GM12878 (cell line): ENCODE data around the gene ZNF582. TPM values are rescaled to one million over a fixed set of nuclear protein-coding genes. Genes with fewer than 3 reads are reported as not detected.

Source experiments
- ATF7 ChIP-seq: fragments of 450-650 bp; IDR thresholded peaks from 2 replicates; pipeline ENCODE4 v1.6.1; 2016; ENCODE audit warnings: low read depth, mild to moderate bottlenecking
- CBX5 ChIP-seq: sonication (generic); IDR thresholded peaks from 2 replicates; pipeline ENCODE4 v1.6.1; 2016; ENCODE audit warnings: low read depth, moderate library complexity, mild to moderate bottlenecking, inconsistent platforms
- FOXM1 ChIP-seq: IDR thresholded peaks from 2 replicates; pipeline ENCODE4 v1.6.1; 2012; ENCODE audit warnings: low read depth, mild to moderate bottlenecking, inconsistent platforms, low read length, moderate library complexity
- JUND ChIP-seq: IDR thresholded peaks from 2 replicates; pipeline ENCODE4 v1.6.1; 2012; ENCODE audit warnings: low read depth, mild to moderate bottlenecking, low read length, improper control_type of control experiment, moderate library complexity
- MEF2A ChIP-seq: IDR thresholded peaks from 2 replicates; pipeline ENCODE4 v1.6.1; 2011; ENCODE audit warnings: low read depth, mild to moderate bottlenecking, low read length, moderate library complexity; ENCODE audit not compliant: insufficient read depth
- NFYA ChIP-seq: IDR thresholded peaks from 2 replicates; pipeline ENCODE4 v1.6.1; 2011; ENCODE audit warnings: low read depth, mild to moderate bottlenecking, low read length, improper control_type of control experiment, borderline replicate concordance
- NR2C2 ChIP-seq: IDR thresholded peaks from 2 replicates; pipeline ENCODE4 v1.6.1; 2011; ENCODE audit warnings: borderline replicate concordance, low read depth; ENCODE audit not compliant: control insufficient read depth, insufficient read length
- PML ChIP-seq: IDR thresholded peaks from 2 replicates; pipeline ENCODE4 v1.6.1; 2012; ENCODE audit warnings: low read length, inconsistent platforms
- RELA ChIP-seq: fragments of 450-650 bp; IDR thresholded peaks from 2 replicates; pipeline ENCODE4 v1.8.0; 2014; ENCODE audit warnings: borderline replicate concordance; ENCODE audit not compliant: partially characterized antibody
- SIX5 ChIP-seq: IDR thresholded peaks from 2 replicates; pipeline ENCODE4 v1.6.1; 2011; ENCODE audit warnings: mild to moderate bottlenecking, low read depth, low read length, moderate library complexity; ENCODE audit not compliant: severe bottlenecking
- SP1 ChIP-seq: IDR thresholded peaks from one replicate; pipeline ENCODE4 v1.6.1; 2011; ENCODE audit warnings: low read depth, low read length
- TCF12 ChIP-seq: IDR thresholded peaks from 2 replicates; pipeline ENCODE4 v1.6.1; 2011; ENCODE audit warnings: low read depth, mild to moderate bottlenecking, low read length
- TCF3 ChIP-seq: IDR thresholded peaks from 2 replicates; pipeline ENCODE4 v1.6.1; 2012; ENCODE audit warnings: low read depth, mild to moderate bottlenecking, low read length, borderline replicate concordance; ENCODE audit not compliant: insufficient read depth
- WRNIP1 ChIP-seq: IDR thresholded peaks from 2 replicates; pipeline ENCODE4 v1.6.1; 2011; ENCODE audit warnings: low read depth, low read length, improper control_type of control experiment, borderline replicate concordance
- ZBED1 ChIP-seq: IDR thresholded peaks from 2 replicates; pipeline ENCODE4 v1.6.1; 2016; ENCODE audit warnings: borderline replicate concordance
- ZNF207 ChIP-seq: fragments of 450-650 bp; IDR thresholded peaks from 2 replicates; pipeline ENCODE4 v1.6.1; 2014; ENCODE audit warnings: antibody characterized with exemption, mild to moderate bottlenecking, borderline replicate concordance
- ZNF274 ChIP-seq: IDR thresholded peaks from one replicate; pipeline ENCODE4 v1.8.0; 2011; ENCODE audit not compliant: insufficient read length, insufficient read depth
- polyA plus RNA-seq, 11 experiments: library from polyadenylated mRNA; depleted of rRNA in 4 of 11; unstranded in 6 of 11; stranded (reverse) in 5 of 11; fragments of >200 nt; fragmentation: Nextera tagmentation in 4 of 11; fragmentation: Illumina TruSeq in 1 of 11; extraction: Ambion mirVana in 4 of 11; extraction: Trizol in 1 of 11; gene quantifications; 1 replicate in 1 of 11; 2 replicates in 10 of 11; pipeline versions ENCODE4 v1.2.1 to v1.2.3, GENCODE V29; 2011 to 2016; ENCODE audit warnings: inconsistent platforms in 2 of 11, missing spikeins in 2 of 11, low read depth in 1 of 11
- total RNA-seq, 4 experiments: library from RNA; depleted of rRNA in 3 of 4; stranded (reverse); fragments of >200 nt in 3 of 4; fragmentation: Illumina TruSeq in 1 of 4; extraction: Trizol in 1 of 4; gene quantifications; 2 replicates each; pipeline versions ENCODE4 v1.2.1 to v1.2.3, GENCODE V29; 2013 to 2021
- TF ChIP-seq, protein P1 (sequence below): IDR thresholded peaks from 2 replicates; pipeline ENCODE4 v1.6.1; 2011; ENCODE audit warnings: low read depth, low read length, improper control_type of control experiment, borderline replicate concordance
- TF ChIP-seq, protein P2 (sequence below): fragments of 450-650 bp; IDR thresholded peaks from 2 replicates; pipeline ENCODE4 v1.6.1; 2017; ENCODE audit warnings: borderline replicate concordance
- TF ChIP-seq, protein P3 (sequence below): fragments of 450-650 bp; IDR thresholded peaks from 2 replicates; pipeline ENCODE4 v1.6.1; 2017; ENCODE audit warnings: low read depth, mild to moderate bottlenecking, moderate library complexity
- TF ChIP-seq, protein P4 (sequence below): fragments of 450-650 bp; conservative IDR thresholded peaks from 2 replicates; pipeline ENCODE4 v1.6.1; 2017; ENCODE audit warnings: mild to moderate bottlenecking, moderate library complexity
- TF ChIP-seq, protein P5 (sequence below): IDR thresholded peaks from 2 replicates; pipeline ENCODE4 v1.6.1; 2012; ENCODE audit warnings: low read depth, low read length, improper control_type of control experiment
- TF ChIP-seq, protein P6 (sequence below): fragments of 450-650 bp; IDR thresholded peaks from 2 replicates; pipeline ENCODE4 v1.6.1; 2014; ENCODE audit warnings: mild to moderate bottlenecking

Gene ZNF582
- total and polyA plus RNA-seq, 10 of the 15 experiments (the other 5 are each of a cell fraction or from before 2014, with no cell fraction given): 0.37 to 1.4 (median 0.85) TPM; not detected in 1

DNA sequence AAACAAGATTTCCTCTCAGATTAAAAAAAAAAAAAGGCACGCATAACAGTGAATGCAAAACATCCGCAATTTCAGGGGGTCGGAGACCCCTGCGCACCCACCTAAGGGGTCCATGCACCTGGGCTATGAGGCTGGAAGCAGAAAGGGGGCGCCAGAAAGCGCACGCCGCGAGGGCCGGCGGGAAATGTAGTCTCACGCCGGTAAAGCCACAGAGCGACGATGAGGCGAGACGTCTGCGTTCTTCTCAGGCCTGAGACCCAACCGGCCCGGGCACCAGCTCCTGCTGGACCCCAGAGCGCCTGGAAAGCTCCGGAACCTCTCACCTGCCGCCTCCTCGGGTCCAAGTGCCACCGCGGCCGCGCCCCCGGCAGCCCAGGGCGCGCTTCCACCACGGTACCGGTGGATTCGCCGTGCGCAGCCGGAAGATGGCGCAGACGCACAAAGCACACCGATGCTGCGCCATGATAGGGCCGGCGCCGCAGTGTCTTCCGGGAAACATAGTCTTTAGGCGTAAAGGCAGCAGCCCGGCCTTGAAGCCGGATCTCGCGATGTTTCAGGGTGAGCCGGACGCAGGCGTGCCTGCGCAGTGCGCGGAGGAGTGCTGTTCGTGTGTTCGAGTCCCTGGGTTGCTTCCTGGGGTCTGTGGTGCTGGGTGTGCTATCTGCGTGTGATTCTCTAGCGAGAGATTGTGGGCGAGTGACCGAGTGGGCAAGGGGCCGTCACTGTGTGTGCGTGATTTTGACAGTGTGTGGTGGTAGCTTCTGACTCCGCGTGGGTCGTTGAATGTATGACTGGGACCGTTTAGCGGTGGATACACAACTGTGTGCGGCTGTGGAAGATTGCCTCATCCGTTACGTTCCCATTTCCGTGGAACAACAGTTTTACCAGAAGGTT is at the start of gene ZNF582 (continued):
- peak; percentile 75 for TF ChIP-seq SIX5
- TF ChIP-seq, protein P1, sequence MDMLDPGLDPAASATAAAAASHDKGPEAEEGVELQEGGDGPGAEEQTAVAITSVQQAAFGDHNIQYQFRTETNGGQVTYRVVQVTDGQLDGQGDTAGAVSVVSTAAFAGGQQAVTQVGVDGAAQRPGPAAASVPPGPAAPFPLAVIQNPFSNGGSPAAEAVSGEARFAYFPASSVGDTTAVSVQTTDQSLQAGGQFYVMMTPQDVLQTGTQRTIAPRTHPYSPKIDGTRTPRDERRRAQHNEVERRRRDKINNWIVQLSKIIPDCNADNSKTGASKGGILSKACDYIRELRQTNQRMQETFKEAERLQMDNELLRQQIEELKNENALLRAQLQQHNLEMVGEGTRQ: no peak
- no peak for TF ChIP-seq ZBED1
- no peak for TF ChIP-seq PML
- no peak for TF ChIP-seq SP1
- TF ChIP-seq, protein P2, sequence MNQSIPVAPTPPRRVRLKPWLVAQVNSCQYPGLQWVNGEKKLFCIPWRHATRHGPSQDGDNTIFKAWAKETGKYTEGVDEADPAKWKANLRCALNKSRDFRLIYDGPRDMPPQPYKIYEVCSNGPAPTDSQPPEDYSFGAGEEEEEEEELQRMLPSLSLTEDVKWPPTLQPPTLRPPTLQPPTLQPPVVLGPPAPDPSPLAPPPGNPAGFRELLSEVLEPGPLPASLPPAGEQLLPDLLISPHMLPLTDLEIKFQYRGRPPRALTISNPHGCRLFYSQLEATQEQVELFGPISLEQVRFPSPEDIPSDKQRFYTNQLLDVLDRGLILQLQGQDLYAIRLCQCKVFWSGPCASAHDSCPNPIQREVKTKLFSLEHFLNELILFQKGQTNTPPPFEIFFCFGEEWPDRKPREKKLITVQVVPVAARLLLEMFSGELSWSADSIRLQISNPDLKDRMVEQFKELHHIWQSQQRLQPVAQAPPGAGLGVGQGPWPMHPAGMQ: peak; percentile 66; the same call in 1 of the 2 replicates
- TF ChIP-seq TCF3: no peak
- 0 out of 2 replicates have a peak, but pooled peaks have one; percentile 32 for TF ChIP-seq TCF12
- TF ChIP-seq, protein P3, sequence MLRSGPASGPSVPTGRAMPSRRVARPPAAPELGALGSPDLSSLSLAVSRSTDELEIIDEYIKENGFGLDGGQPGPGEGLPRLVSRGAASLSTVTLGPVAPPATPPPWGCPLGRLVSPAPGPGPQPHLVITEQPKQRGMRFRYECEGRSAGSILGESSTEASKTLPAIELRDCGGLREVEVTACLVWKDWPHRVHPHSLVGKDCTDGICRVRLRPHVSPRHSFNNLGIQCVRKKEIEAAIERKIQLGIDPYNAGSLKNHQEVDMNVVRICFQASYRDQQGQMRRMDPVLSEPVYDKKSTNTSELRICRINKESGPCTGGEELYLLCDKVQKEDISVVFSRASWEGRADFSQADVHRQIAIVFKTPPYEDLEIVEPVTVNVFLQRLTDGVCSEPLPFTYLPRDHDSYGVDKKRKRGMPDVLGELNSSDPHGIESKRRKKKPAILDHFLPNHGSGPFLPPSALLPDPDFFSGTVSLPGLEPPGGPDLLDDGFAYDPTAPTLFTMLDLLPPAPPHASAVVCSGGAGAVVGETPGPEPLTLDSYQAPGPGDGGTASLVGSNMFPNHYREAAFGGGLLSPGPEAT: no peak
- TF ChIP-seq NR2C2: no peak
- TF ChIP-seq FOXM1: no peak
- no peak for TF ChIP-seq ZNF274
- no peak for TF ChIP-seq JUND
- no peak for TF ChIP-seq MEF2A
- TF ChIP-seq, protein P4, sequence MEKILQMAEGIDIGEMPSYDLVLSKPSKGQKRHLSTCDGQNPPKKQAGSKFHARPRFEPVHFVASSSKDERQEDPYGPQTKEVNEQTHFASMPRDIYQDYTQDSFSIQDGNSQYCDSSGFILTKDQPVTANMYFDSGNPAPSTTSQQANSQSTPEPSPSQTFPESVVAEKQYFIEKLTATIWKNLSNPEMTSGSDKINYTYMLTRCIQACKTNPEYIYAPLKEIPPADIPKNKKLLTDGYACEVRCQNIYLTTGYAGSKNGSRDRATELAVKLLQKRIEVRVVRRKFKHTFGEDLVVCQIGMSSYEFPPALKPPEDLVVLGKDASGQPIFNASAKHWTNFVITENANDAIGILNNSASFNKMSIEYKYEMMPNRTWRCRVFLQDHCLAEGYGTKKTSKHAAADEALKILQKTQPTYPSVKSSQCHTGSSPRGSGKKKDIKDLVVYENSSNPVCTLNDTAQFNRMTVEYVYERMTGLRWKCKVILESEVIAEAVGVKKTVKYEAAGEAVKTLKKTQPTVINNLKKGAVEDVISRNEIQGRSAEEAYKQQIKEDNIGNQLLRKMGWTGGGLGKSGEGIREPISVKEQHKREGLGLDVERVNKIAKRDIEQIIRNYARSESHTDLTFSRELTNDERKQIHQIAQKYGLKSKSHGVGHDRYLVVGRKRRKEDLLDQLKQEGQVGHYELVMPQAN: no peak
- TF ChIP-seq, protein P5, sequence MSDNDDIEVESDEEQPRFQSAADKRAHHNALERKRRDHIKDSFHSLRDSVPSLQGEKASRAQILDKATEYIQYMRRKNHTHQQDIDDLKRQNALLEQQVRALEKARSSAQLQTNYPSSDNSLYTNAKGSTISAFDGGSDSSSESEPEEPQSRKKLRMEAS: no peak
- TF ChIP-seq ZNF207: no peak; the same call in 1 of the 2 replicates
- TF ChIP-seq CBX5: no peak
- TF ChIP-seq, protein P6, sequence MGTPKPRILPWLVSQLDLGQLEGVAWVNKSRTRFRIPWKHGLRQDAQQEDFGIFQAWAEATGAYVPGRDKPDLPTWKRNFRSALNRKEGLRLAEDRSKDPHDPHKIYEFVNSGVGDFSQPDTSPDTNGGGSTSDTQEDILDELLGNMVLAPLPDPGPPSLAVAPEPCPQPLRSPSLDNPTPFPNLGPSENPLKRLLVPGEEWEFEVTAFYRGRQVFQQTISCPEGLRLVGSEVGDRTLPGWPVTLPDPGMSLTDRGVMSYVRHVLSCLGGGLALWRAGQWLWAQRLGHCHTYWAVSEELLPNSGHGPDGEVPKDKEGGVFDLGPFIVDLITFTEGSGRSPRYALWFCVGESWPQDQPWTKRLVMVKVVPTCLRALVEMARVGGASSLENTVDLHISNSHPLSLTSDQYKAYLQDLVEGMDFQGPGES: no peak
- no peak for TF ChIP-seq ATF7
- TF ChIP-seq NFYA: no peak
- no peak for TF ChIP-seq RELA
- TF ChIP-seq WRNIP1: no peak
